HepG2 (cell line): ENCODE data around the gene EEPD1. TPM values are rescaled to one million over a fixed set of nuclear protein-coding genes. Genes with fewer than 3 reads are reported as not detected.

Experiments used
- ATAC-seq: fragments of 200-7000 bp; cut with Tn5 transposase; 3 replicates; pipeline ENCODE4 v1.9.1; 2020; ENCODE audit warnings: mild to moderate bottlenecking, moderate library complexity
- BruUV-seq: library from RNA; stranded (reverse); fragments of 400-500 nt; replicated peaks from 2 replicates; lab custom pipeline; 2021; lab: Mats Ljungman, UMichigan
- CTCF ChIA-PET: fragments of 300-600 bp; formaldehyde crosslinking; extraction: SDS; loops from one replicate; lab custom pipeline; 2021; ENCODE audit warnings: low total read pairs, inconsistent platforms, low intra/inter-chr PET ratio; lab: Yijun Ruan, JAX
- POLR2A ChIA-PET: fragments of 350-600 bp; sonication (Branson Sonifier 250); formaldehyde crosslinking; loops from one replicate; lab custom pipeline; 2020; ENCODE audit warnings: antibody characterized with exemption, inconsistent platforms; lab: Yijun Ruan, JAX
- DNase-seq: peaks from one replicate; pipeline ENCODE4 v3.0.0-alpha.2; 2015; ENCODE audit warnings: low spot score
- FAIRE-seq: peaks from 3 replicates; lab custom pipeline; 2011; peaks lifted over from hg19 to GRCh38; lab: Jason Lieb, UNC
- H2AFZ ChIP-seq: one replicate; pipeline ENCODE4 v1.6.1; 2011; ENCODE audit warnings: low read length, inconsistent platforms
- H3K27ac ChIP-seq: fragments of 300-600 bp; 3 replicates; pipeline ENCODE4 v1.8.0; 2011; ENCODE audit warnings: mixed run types, mild to moderate bottlenecking, mixed read lengths, low read length, inconsistent platforms; ENCODE audit not compliant: insufficient read depth; ENCODE audit errors: extremely low read length
- H3K27me3 ChIP-seq, 2 experiments: fragments of 200-600 bp in 1 of 2; 2 replicates in 1 of 2; 3 replicates in 1 of 2; pipeline versions ENCODE4 v1.6.0 to v1.8.0; 2011; ENCODE audit warnings: low read length in 2 of 2, mild to moderate bottlenecking in 2 of 2, moderate library complexity in 2 of 2, inconsistent platforms in 1 of 2; ENCODE audit not compliant: insufficient read depth in 2 of 2, control insufficient read depth in 1 of 2
- H3K36me3 ChIP-seq, 2 experiments: fragments of 200-600 bp in 1 of 2; replicated peaks in 1 of 2; 2 replicates in 1 of 2; 3 replicates in 1 of 2; pipeline versions ENCODE4 v1.5.1 to v1.8.0; 2011; ENCODE audit warnings: low read length in 2 of 2, inconsistent platforms in 1 of 2; ENCODE audit not compliant: insufficient read depth in 2 of 2, control insufficient read depth in 1 of 2
- H3K4me1 ChIP-seq: 2 replicates; pipeline ENCODE4 v1.5.1; 2012; ENCODE audit warnings: low read length, inconsistent platforms; ENCODE audit not compliant: insufficient read depth
- H3K4me2 ChIP-seq: 2 replicates; pipeline ENCODE4 v1.6.0; 2011; ENCODE audit warnings: low read depth, low read length, inconsistent platforms
- H3K4me3 ChIP-seq, 3 experiments: fragments of 200-600 bp in 1 of 3; sonication (generic), shearing (Covaris generic) in 1 of 3; replicated peaks in 1 of 3; 2 replicates each; pipeline ENCODE4 v1.5.1; 2011 to 2016; ENCODE audit warnings: low read length in 3 of 3, inconsistent platforms in 2 of 3, low read depth in 2 of 3, mild to moderate bottlenecking in 2 of 3, control low read depth in 1 of 3, mixed read lengths in 1 of 3; ENCODE audit not compliant: insufficient read depth in 1 of 3
- H3K79me2 ChIP-seq: one replicate; pipeline ENCODE4 v1.6.1; 2011; ENCODE audit warnings: low read length, inconsistent platforms; ENCODE audit not compliant: insufficient read depth
- H3K9ac ChIP-seq: 2 replicates; pipeline ENCODE4 v1.6.0; 2011; ENCODE audit warnings: mild to moderate bottlenecking, low read depth, low read length, inconsistent platforms; ENCODE audit not compliant: insufficient read depth
- H3K9me3 ChIP-seq: 2 replicates; pipeline ENCODE4 v1.5.1; 2012; ENCODE audit warnings: mild to moderate bottlenecking, low read length
- H4K20me1 ChIP-seq: 2 replicates; pipeline ENCODE4 v1.6.0; 2011; ENCODE audit warnings: inconsistent platforms, mild to moderate bottlenecking, low read length, moderate library complexity; ENCODE audit not compliant: insufficient read depth
- HHEX ChIP-seq: IDR thresholded peaks from 2 replicates; pipeline ENCODE4 v1.6.1; 2016; ENCODE audit warnings: control low read depth
- HMG20A ChIP-seq: IDR thresholded peaks from 2 replicates; pipeline ENCODE4 v1.6.1; 2016; ENCODE audit warnings: borderline replicate concordance
- HNRNPLL ChIP-seq: fragments of 200-400 bp; formaldehyde crosslinking; IDR thresholded peaks from 2 replicates; pipeline ENCODE4 v1.6.1; 2017; ENCODE audit warnings: mild to moderate bottlenecking, low read depth, low read length; ENCODE audit not compliant: poor library complexity, severe bottlenecking
- SNAPC2 ChIP-seq: sonication (generic); formaldehyde crosslinking; IDR thresholded peaks from 2 replicates; pipeline ENCODE4 v1.8.1; 2022; ENCODE audit warnings: mild to moderate bottlenecking, missing genetic modification reagents
- WGBS: methylation state at CpG from one replicate; pipeline ENCODE4 v1.1.6; 2017; ENCODE audit warnings: low lambda C conversion rate; 5-methylcytosine and 5-hydroxymethylcytosine counted together
- in situ Hi-C: cut with HindIII; loops from 2 replicates; pipeline ENCODE4 v1.10.0; 2017; ENCODE audit warnings: low pct_unique_long_range_greater_than_20kb; ENCODE audit not compliant: extremely low pct_ligation_motif_present
- intact Hi-C: fragments of 100-400 bp; cut with micrococcal nuclease; formaldehyde crosslinking; loops from one replicate; pipeline ENCODE4 v1.10.0; 2022; ENCODE audit not compliant: unreplicated experiment
- polyA plus RNA-seq, 8 experiments: library from polyadenylated mRNA; depleted of rRNA in 3 of 8; stranded (reverse) in 7 of 8; unstranded in 1 of 8; fragments of >200 nt; fragmentation: Illumina TruSeq in 4 of 8; extraction: Trizol in 4 of 8; gene quantifications; 2 replicates each; pipeline versions ENCODE4 v1.2.1 to v1.2.3, GENCODE V29; 2011 to 2016; ENCODE audit warnings: low read depth in 4 of 8, missing spikeins in 1 of 8, mixed read lengths in 1 of 8; ENCODE audit not compliant: insufficient read depth in 1 of 8
- total RNA-seq, 5 experiments: library from RNA; depleted of rRNA; stranded (reverse); fragments of >200 nt; fragmentation: Illumina TruSeq; extraction: Trizol; gene quantifications; 2 replicates each; pipeline ENCODE4 v1.2.3, GENCODE V29; 2016; ENCODE audit warnings: low read depth in 1 of 5
- TF ChIP-seq, protein P1 (sequence below), 2 experiments: sonication (generic) in 1 of 2; formaldehyde crosslinking in 1 of 2; IDR thresholded peaks; 2 replicates each; pipeline versions ENCODE4 v1.6.1 to v1.9.0; 2014 to 2022; ENCODE audit warnings: antibody characterized with exemption in 1 of 2, borderline replicate concordance in 1 of 2, inconsistent platforms in 1 of 2, low read depth in 1 of 2, missing genetic modification reagents in 1 of 2
- TF ChIP-seq, protein P2 (sequence below): sonication (generic); formaldehyde crosslinking; conservative IDR thresholded peaks from 2 replicates; pipeline ENCODE4 v1.5.0; 2020; ENCODE audit warnings: missing genetic modification reagents
- TF ChIP-seq, protein P3 (sequence below): sonication (generic); formaldehyde crosslinking; IDR thresholded peaks from 2 replicates; pipeline ENCODE4 v1.9.0; 2021; ENCODE audit warnings: mild to moderate bottlenecking, missing genetic modification reagents

EEPD1 gene
- total and polyA plus RNA-seq, 2 of the 13 experiments (the other 11 are each of a cell fraction or from before 2014, with no cell fraction given) = 10.1 to 16.4 TPM

DNA sequence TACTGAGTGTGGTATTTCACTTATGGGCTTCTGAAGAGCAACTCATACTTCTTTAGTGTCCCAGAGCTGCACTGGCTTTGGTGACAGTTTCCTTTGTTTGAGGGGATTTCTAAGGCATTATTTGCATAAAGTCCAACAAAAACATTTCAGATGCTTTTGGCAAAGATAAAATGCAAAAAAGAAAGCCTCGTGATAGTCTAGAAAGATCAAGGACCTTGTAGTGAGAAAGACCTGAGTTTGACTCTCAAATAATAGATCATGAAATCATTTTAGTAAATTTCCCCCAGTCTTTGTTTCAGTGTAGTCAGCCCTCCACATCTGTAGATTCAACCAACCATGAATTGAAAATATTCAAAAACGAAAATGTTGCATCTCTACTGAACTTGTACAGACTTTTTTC, 107.4 kb downstream of the EEPD1 start (continued):
- TF ChIP-seq, protein P1, sequence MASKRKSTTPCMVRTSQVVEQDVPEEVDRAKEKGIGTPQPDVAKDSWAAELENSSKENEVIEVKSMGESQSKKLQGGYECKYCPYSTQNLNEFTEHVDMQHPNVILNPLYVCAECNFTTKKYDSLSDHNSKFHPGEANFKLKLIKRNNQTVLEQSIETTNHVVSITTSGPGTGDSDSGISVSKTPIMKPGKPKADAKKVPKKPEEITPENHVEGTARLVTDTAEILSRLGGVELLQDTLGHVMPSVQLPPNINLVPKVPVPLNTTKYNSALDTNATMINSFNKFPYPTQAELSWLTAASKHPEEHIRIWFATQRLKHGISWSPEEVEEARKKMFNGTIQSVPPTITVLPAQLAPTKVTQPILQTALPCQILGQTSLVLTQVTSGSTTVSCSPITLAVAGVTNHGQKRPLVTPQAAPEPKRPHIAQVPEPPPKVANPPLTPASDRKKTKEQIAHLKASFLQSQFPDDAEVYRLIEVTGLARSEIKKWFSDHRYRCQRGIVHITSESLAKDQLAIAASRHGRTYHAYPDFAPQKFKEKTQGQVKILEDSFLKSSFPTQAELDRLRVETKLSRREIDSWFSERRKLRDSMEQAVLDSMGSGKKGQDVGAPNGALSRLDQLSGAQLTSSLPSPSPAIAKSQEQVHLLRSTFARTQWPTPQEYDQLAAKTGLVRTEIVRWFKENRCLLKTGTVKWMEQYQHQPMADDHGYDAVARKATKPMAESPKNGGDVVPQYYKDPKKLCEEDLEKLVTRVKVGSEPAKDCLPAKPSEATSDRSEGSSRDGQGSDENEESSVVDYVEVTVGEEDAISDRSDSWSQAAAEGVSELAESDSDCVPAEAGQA (IDR thresholded peaks at IDR 0.05; ENCODE audit: low read depth) = no peak
- TF ChIP-seq, protein P1 (CRISPR knock-in tag; IDR thresholded peaks at IDR 0.05; ENCODE audit: borderline replicate concordance) = no peak
- TF ChIP-seq HHEX (CRISPR knock-in tag) = no peak

DNA sequence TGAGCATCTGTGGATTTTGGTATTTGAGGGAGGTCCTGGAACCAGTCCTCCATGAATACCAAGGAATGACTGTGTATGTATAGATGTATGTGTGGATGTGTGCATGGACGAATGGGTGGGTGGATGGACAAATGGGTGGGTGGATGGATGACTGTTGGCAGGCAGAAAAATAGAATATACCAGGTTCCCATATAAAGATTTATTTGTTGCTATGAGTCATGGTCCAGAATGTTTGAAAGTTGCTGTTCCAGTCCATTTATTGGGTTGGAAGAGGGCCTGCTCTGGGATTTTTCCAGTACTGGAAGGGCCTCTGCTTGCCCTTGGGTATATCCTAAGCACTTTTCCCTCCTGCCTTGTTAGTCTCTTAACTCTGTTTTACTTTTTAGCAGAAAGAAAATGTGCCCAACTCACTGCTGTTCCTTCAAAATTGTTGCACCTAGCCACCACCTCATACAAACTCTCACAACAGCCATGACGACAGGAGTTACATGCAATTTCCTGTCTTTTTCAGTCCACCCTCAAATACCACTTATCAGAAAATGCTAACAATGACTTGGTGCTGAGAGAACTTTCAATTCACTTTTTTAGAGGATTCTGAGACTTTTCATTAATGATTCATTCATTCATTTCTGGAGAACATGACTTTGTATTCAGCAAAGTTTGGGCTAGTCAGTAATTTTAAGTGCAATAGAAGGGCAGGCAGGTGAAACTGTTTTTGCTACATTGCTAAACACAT, 108.1 kb downstream of the EEPD1 start:
- no peak for ATAC-seq
- 93% methylated on average over 2 of the region's 2 CpGs for WGBS
- Histone ChIP-seq H3K9me3 (no peaks in the 10 kb centered on the region), H3K27ac (no peak overlapping the region), H3K4me2 (no peak overlapping the region), H3K36me3 (no peaks in the 10 kb centered on the region; a peak in 1 of 5 replicates), H3K4me3 (no peak overlapping the region), H3K27me3 (no peaks in the 10 kb centered on the region), H3K4me1 (peaks cover 79% of the 10 kb centered on the region), H3K9ac (no peak overlapping the region), H2AFZ (no peak overlapping the region), H4K20me1 (no peaks in the 10 kb centered on the region), H3K79me2 (peaks cover 6% of the 10 kb centered on the region)
- in situ Hi-C loops (no loop called here), intact Hi-C loops (no loop called here)
- no peak for FAIRE-seq
- POLR2A ChIA-PET = no interaction called here
- CTCF ChIA-PET = no interaction called here
- no peak for DNase-seq
- no TSS peak for BruUV-seq
- TF ChIP-seq HMG20A (no peak), HNRNPLL (no peak), SNAPC2 (CRISPR knock-in tag) (no peak)
- TF ChIP-seq, protein P2, sequence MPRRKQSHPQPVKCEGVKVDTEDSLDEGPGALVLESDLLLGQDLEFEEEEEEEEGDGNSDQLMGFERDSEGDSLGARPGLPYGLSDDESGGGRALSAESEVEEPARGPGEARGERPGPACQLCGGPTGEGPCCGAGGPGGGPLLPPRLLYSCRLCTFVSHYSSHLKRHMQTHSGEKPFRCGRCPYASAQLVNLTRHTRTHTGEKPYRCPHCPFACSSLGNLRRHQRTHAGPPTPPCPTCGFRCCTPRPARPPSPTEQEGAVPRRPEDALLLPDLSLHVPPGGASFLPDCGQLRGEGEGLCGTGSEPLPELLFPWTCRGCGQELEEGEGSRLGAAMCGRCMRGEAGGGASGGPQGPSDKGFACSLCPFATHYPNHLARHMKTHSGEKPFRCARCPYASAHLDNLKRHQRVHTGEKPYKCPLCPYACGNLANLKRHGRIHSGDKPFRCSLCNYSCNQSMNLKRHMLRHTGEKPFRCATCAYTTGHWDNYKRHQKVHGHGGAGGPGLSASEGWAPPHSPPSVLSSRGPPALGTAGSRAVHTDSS (CRISPR knock-in tag) = no peak
- TF ChIP-seq, protein P3, sequence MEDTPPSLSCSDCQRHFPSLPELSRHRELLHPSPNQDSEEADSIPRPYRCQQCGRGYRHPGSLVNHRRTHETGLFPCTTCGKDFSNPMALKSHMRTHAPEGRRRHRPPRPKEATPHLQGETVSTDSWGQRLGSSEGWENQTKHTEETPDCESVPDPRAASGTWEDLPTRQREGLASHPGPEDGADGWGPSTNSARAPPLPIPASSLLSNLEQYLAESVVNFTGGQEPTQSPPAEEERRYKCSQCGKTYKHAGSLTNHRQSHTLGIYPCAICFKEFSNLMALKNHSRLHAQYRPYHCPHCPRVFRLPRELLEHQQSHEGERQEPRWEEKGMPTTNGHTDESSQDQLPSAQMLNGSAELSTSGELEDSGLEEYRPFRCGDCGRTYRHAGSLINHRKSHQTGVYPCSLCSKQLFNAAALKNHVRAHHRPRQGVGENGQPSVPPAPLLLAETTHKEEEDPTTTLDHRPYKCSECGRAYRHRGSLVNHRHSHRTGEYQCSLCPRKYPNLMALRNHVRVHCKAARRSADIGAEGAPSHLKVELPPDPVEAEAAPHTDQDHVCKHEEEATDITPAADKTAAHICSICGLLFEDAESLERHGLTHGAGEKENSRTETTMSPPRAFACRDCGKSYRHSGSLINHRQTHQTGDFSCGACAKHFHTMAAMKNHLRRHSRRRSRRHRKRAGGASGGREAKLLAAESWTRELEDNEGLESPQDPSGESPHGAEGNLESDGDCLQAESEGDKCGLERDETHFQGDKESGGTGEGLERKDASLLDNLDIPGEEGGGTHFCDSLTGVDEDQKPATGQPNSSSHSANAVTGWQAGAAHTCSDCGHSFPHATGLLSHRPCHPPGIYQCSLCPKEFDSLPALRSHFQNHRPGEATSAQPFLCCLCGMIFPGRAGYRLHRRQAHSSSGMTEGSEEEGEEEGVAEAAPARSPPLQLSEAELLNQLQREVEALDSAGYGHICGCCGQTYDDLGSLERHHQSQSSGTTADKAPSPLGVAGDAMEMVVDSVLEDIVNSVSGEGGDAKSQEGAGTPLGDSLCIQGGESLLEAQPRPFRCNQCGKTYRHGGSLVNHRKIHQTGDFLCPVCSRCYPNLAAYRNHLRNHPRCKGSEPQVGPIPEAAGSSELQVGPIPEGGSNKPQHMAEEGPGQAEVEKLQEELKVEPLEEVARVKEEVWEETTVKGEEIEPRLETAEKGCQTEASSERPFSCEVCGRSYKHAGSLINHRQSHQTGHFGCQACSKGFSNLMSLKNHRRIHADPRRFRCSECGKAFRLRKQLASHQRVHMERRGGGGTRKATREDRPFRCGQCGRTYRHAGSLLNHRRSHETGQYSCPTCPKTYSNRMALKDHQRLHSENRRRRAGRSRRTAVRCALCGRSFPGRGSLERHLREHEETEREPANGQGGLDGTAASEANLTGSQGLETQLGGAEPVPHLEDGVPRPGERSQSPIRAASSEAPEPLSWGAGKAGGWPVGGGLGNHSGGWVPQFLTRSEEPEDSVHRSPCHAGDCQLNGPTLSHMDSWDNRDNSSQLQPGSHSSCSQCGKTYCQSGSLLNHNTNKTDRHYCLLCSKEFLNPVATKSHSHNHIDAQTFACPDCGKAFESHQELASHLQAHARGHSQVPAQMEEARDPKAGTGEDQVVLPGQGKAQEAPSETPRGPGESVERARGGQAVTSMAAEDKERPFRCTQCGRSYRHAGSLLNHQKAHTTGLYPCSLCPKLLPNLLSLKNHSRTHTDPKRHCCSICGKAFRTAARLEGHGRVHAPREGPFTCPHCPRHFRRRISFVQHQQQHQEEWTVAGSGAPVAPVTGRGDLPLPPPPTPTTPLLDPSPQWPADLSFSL (CRISPR knock-in tag) = no peak
